K562 (cell line): ENCODE results near the gene KLB. TPM values are rescaled to one million over a fixed set of nuclear protein-coding genes. Genes with fewer than 3 reads are reported as not detected.

Source experiments
- CTCF ChIP-seq, 3 experiments: IDR thresholded peaks in 2 of 3; conservative IDR thresholded peaks in 1 of 3; 2 replicates each; pipeline ENCODE4 v1.5.1; 2011 to 2012; ENCODE audit warnings: low read length in 3 of 3, mild to moderate bottlenecking in 3 of 3, control low read depth in 2 of 3, improper control_type of control experiment in 1 of 3, inconsistent platforms in 1 of 3, low read depth in 1 of 3, mixed read lengths in 1 of 3, moderate library complexity in 1 of 3; ENCODE audit not compliant: insufficient read depth in 2 of 3
- E2F4 ChIP-seq: sonication (generic); formaldehyde crosslinking; IDR thresholded peaks from 2 replicates; pipeline ENCODE4 v1.8.0; 2022; ENCODE audit warnings: mild to moderate bottlenecking, low read depth, missing genetic modification reagents
- ETV5 ChIP-seq: sonication (generic); formaldehyde crosslinking; IDR thresholded peaks from 2 replicates; pipeline ENCODE4 v1.4.0; 2020; ENCODE audit warnings: low read depth, mild to moderate bottlenecking, missing genetic modification reagents
- KAT2B ChIP-seq: IDR thresholded peaks from one replicate; pipeline ENCODE4 v1.6.1; 2012; ENCODE audit warnings: low read depth, mild to moderate bottlenecking, control low read depth, inconsistent platforms, low read length, moderate library complexity
- TCF15 ChIP-seq: fragments of 250-450 bp; sonication (Bioruptor Pico); IDR thresholded peaks from 2 replicates; pipeline ENCODE4 v1.8.0; 2022; ENCODE audit warnings: moderate library complexity, mild to moderate bottlenecking, inconsistent platforms
- YBX1 ChIP-seq: fragments of 450-650 bp; IDR thresholded peaks from 2 replicates; pipeline ENCODE4 v1.7.1; 2016; ENCODE audit warnings: mild to moderate bottlenecking
- ZNF354B ChIP-seq: fragments of 250-450 bp; sonication (Bioruptor Pico); IDR thresholded peaks from 2 replicates; pipeline ENCODE4 v1.4.0; 2020
- ZNF644 ChIP-seq: fragments of 200-800 bp; sonication (Bioruptor generic); IDR thresholded peaks from 2 replicates; pipeline ENCODE4 v1.6.1; 2016; ENCODE audit warnings: low read depth, missing genetic modification characterization, missing compliant biosample characterization
- ZNF668 ChIP-seq: fragments of 250-450 bp; sonication (Bioruptor Pico); IDR thresholded peaks from 2 replicates; pipeline ENCODE4 v1.8.0; 2022; ENCODE audit warnings: mild to moderate bottlenecking, inconsistent platforms
- ZNF75A ChIP-seq: fragments of 450-650 bp; formaldehyde crosslinking; IDR thresholded peaks from 2 replicates; pipeline ENCODE4 v1.4.0; 2020; ENCODE audit warnings: mild to moderate bottlenecking
- polyA plus RNA-seq, 8 experiments: library from polyadenylated mRNA; depleted of rRNA in 4 of 8; stranded (reverse) in 5 of 8; unstranded in 3 of 8; fragments of >200 nt; fragmentation: Nextera tagmentation in 2 of 8; fragmentation: Illumina TruSeq in 1 of 8; extraction: Ambion mirVana in 2 of 8; extraction: Trizol in 1 of 8; gene quantifications; 2 replicates each; pipeline versions ENCODE4 v1.2.1 to v1.2.3, GENCODE V29; 2011 to 2014; ENCODE audit warnings: inconsistent platforms in 1 of 8, missing spikeins in 1 of 8
- total RNA-seq, 7 experiments: library from RNA; depleted of rRNA in 6 of 7; stranded (reverse); fragments of >200 nt in 6 of 7; fragmentation: Illumina TruSeq in 2 of 7; extraction: Trizol in 2 of 7; gene quantifications; 2 replicates each; pipeline versions ENCODE4 v1.2.1 to v1.2.3, GENCODE V29; 2011 to 2021; ENCODE audit warnings: low replicate concordance in 1 of 7

The KLB gene
- total and polyA plus RNA-seq, 9 of the 15 experiments (the other 6 are each of a cell fraction or from before 2014, with no cell fraction given), result 0.04 to 0.13 TPM; not detected in 7

GRCh38 chr4:39446483-39446841 is 39.7 kb downstream of the KLB start (continued):
- TF ChIP-seq E2F4 (no peak), CTCF (IDR thresholded peaks at IDR 0.05 in 2 of 3, conservative IDR thresholded peaks at IDR 0.05 in 1 of 3; ENCODE audit: insufficient read depth in 2 of 3, low read depth in 1 of 3, low read length in 3 of 3) (no peak), KAT2B (no peak), ZNF75A (no peak), ZNF668 (CRISPR knock-in tag) (no peak), ZNF644 (tag) (no peak), TCF15 (CRISPR knock-in tag) (no peak), YBX1 (no peak), ETV5 (CRISPR knock-in tag) (no peak), ZNF354B (CRISPR knock-in tag) (no peak)
